ENCODE measurements around the gene C1QL1. TPM values are rescaled to one million over a fixed set of nuclear protein-coding genes. Genes with fewer than 3 reads are reported as not detected.

Gene C1QL1
- total RNA-seq, 1 donor from 2014 or later, result not detected

GRCh38 chr17:44915321-44915726 lies 52.8 kb downstream of the C1QL1 start, which contains the start of gene GFAP:
TSS of gene GFAP (minus strand) at chr17:44915500. CDS start at chr17:44915486, 14 bp downstream.
- H3K9ac ChIP-seq, result no peak within 1 kb of the TSS
- H4K20me1 ChIP-seq (ENCODE audit: low read depth), result no peaks in the 10 kb centered on the region
- H3K27me3 Mint-ChIP-seq (ENCODE audit: insufficient read depth, low read depth), result peaks cover 18% of the 10 kb centered on the region
- H3K27ac Mint-ChIP-seq, result peak within 1 kb of the TSS; percentile 79
- no peaks in the 10 kb centered on the region for H3K36me3 Mint-ChIP-seq
- H2AFZ ChIP-seq (replicated peaks), result no peak within 1 kb of the TSS
- no peak within 1 kb of the TSS for H3K27ac ChIP-seq
- H3K27me3 ChIP-seq, result peaks cover 45% of the 10 kb centered on the region
- TF ChIP-seq EZH2phosphoT487 (IDR thresholded peaks at IDR 0.05), result no peak
- H3F3A ChIP-seq (ENCODE audit: low read depth), result peaks cover 2% of the 10 kb centered on the region
- H3K4me1 ChIP-seq, result peaks cover 6% of the 10 kb centered on the region
- no peaks in the 10 kb centered on the region for H3K36me3 ChIP-seq
- no peaks in the 10 kb centered on the region for H3K9me3 ChIP-seq (ENCODE audit: low read depth)
- DNase-seq (ENCODE audit: low spot score), result no peak
- H3K79me2 ChIP-seq (ENCODE audit: low read depth), result no peaks in the 10 kb centered on the region
- H3K4me3 Mint-ChIP-seq, result no peak within 1 kb of the TSS
- no peaks in the 10 kb centered on the region for H3K9me3 Mint-ChIP-seq
- H3K4me1 Mint-ChIP-seq, result peaks cover 20% of the 10 kb centered on the region
- H3K4me3 ChIP-seq, result no peak within 1 kb of the TSS
- H3K4me2 ChIP-seq, result no peak within 1 kb of the TSS

GRCh38 chr17:44914698-44915271 lies 53.3 kb downstream of the C1QL1 start:
- Mint-ChIP-seq H3K9me3 (no peaks in the 10 kb centered on the region), H3K4me1 (peaks cover 19% of the 10 kb centered on the region), H3K36me3 (no peaks in the 10 kb centered on the region), H3K4me3 (no peak overlapping the region), H3K27me3 (ENCODE audit: insufficient read depth, low read depth) (peaks cover 18% of the 10 kb centered on the region), H3K27ac (no peak overlapping the region)
- no peaks in the 10 kb centered on the region for H4K20me1 ChIP-seq (ENCODE audit: low read depth)
- no peak overlapping the region for H2AFZ ChIP-seq (replicated peaks)
- H3K9me3 ChIP-seq (ENCODE audit: low read depth), result no peaks in the 10 kb centered on the region
- H3K4me2 ChIP-seq, result no peak overlapping the region
- H3K79me2 ChIP-seq (ENCODE audit: low read depth), result no peaks in the 10 kb centered on the region
- peaks cover 45% of the 10 kb centered on the region for H3K27me3 ChIP-seq
- no peak overlapping the region for H3K9ac ChIP-seq
- H3K36me3 ChIP-seq, result no peaks in the 10 kb centered on the region
- DNase-seq (ENCODE audit: low spot score), result no peak
- H3K27ac ChIP-seq, result no peak overlapping the region
- no peaks in the 10 kb centered on the region for H3F3A ChIP-seq (ENCODE audit: low read depth)
- TF ChIP-seq EZH2 (IDR thresholded peaks at IDR 0.05) (no peak), EZH2phosphoT487 (IDR thresholded peaks at IDR 0.05) (no peak), CTCF (IDR thresholded peaks at IDR 0.05) (no peak)
- peaks cover 4% of the 10 kb centered on the region for H3K4me1 ChIP-seq
- H3K4me3 ChIP-seq, result no peak overlapping the region

GRCh38 chr17:44914148-44914547 lies 54.0 kb downstream of the C1QL1 start:
- Histone ChIP-seq H3K4me1 (peaks cover 4% of the 10 kb centered on the region), H3K9ac (no peak overlapping the region), H3K4me3 (no peak overlapping the region), H4K20me1 (ENCODE audit: low read depth) (no peaks in the 10 kb centered on the region), H3K79me2 (ENCODE audit: low read depth) (no peaks in the 10 kb centered on the region), H3K27me3 (peaks cover 45% of the 10 kb centered on the region), H3K36me3 (no peaks in the 10 kb centered on the region), H3K9me3 (ENCODE audit: low read depth) (no peaks in the 10 kb centered on the region), H2AFZ (replicated peaks) (no peak overlapping the region), H3K4me2 (no peak overlapping the region), H3F3A (ENCODE audit: low read depth) (no peaks in the 10 kb centered on the region), H3K27ac (no peak overlapping the region)
- Mint-ChIP-seq H3K9me3 (no peaks in the 10 kb centered on the region), H3K27me3 (ENCODE audit: insufficient read depth, low read depth) (peaks cover 18% of the 10 kb centered on the region), H3K4me1 (peaks cover 19% of the 10 kb centered on the region), H3K4me3 (no peak overlapping the region), H3K27ac (no peak overlapping the region), H3K36me3 (no peaks in the 10 kb centered on the region)
- TF ChIP-seq EZH2 (IDR thresholded peaks at IDR 0.05) (no peak), EZH2phosphoT487 (IDR thresholded peaks at IDR 0.05) (no peak), CTCF (IDR thresholded peaks at IDR 0.05) (no peak)
- no peak for DNase-seq (ENCODE audit: low spot score)

GRCh38 chr17:44913676-44914075 lies 54.4 kb downstream of the C1QL1 start:
- Histone ChIP-seq H3K9ac (no peak overlapping the region), H3K9me3 (ENCODE audit: low read depth) (no peaks in the 10 kb centered on the region), H3K4me1 (peaks cover 4% of the 10 kb centered on the region), H3K4me2 (no peak overlapping the region), H3K4me3 (no peak overlapping the region), H3K27ac (no peak overlapping the region), H2AFZ (replicated peaks) (no peak overlapping the region), H3K27me3 (peaks cover 45% of the 10 kb centered on the region), H4K20me1 (ENCODE audit: low read depth) (no peaks in the 10 kb centered on the region), H3F3A (ENCODE audit: low read depth) (no peaks in the 10 kb centered on the region), H3K79me2 (ENCODE audit: low read depth) (no peaks in the 10 kb centered on the region), H3K36me3 (no peaks in the 10 kb centered on the region)
- Mint-ChIP-seq H3K4me3 (no peak overlapping the region), H3K4me1 (peaks cover 19% of the 10 kb centered on the region), H3K9me3 (no peaks in the 10 kb centered on the region), H3K27ac (no peak overlapping the region), H3K36me3 (no peaks in the 10 kb centered on the region), H3K27me3 (ENCODE audit: insufficient read depth, low read depth) (peaks cover 18% of the 10 kb centered on the region)
- no peak for TF ChIP-seq CTCF (IDR thresholded peaks at IDR 0.05)
- TF ChIP-seq EZH2phosphoT487 (IDR thresholded peaks at IDR 0.05), result no peak
- no peak for TF ChIP-seq EZH2 (IDR thresholded peaks at IDR 0.05)
- DNase-seq (ENCODE audit: low spot score), result no peak

Measured in neural progenitor cell (in vitro differentiated cells).